Astrocyte (in vitro differentiated cells and primary cell): ENCODE measurements around the gene EPN2.

Experiments
- EZH2 ChIP-seq: IDR thresholded peaks from 2 replicates; pipeline ENCODE4 v1.6.1; 2012; ENCODE audit warnings: mild to moderate bottlenecking, low read length, inconsistent platforms; ENCODE audit not compliant: insufficient read depth
- TF ChIP-seq, protein P1 (sequence below): IDR thresholded peaks from 2 replicates; pipeline ENCODE4 v1.5.1; 2011; ENCODE audit warnings: low read depth, mild to moderate bottlenecking, inconsistent platforms, low read length, moderate library complexity; ENCODE audit not compliant: insufficient read depth

DNA sequence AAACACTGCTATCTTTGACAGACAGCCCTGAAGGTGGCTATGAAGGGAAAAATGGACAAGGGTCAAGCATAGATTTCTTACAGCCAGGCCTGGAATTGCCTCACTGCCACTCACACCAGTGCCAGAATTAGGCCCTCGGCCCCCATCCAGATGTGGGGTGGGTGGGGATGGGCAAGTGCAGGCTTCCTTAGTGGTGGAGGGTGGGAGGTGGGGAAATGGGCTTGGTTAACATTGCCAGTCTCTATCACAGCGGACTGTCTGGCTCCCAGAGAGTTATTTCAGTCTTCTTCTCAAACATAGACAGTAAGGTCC, 100.5 kb downstream of the EPN2 start:
- TF ChIP-seq, protein P1, sequence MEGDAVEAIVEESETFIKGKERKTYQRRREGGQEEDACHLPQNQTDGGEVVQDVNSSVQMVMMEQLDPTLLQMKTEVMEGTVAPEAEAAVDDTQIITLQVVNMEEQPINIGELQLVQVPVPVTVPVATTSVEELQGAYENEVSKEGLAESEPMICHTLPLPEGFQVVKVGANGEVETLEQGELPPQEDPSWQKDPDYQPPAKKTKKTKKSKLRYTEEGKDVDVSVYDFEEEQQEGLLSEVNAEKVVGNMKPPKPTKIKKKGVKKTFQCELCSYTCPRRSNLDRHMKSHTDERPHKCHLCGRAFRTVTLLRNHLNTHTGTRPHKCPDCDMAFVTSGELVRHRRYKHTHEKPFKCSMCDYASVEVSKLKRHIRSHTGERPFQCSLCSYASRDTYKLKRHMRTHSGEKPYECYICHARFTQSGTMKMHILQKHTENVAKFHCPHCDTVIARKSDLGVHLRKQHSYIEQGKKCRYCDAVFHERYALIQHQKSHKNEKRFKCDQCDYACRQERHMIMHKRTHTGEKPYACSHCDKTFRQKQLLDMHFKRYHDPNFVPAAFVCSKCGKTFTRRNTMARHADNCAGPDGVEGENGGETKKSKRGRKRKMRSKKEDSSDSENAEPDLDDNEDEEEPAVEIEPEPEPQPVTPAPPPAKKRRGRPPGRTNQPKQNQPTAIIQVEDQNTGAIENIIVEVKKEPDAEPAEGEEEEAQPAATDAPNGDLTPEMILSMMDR = no peak
- no peak for TF ChIP-seq EZH2
